Measurements from ENCODE around the gene STAC3. TPM values are rescaled to one million over a fixed set of nuclear protein-coding genes. Genes with fewer than 3 reads are reported as not detected.

The STAC3 gene
- total RNA-seq (2021; ENCODE audit: unreplicated experiment) (2.5 TPM), Bru-seq, nascent RNA (percentile 54 among the genes with signal in this experiment), BruChase-seq, experiment 1, labeled RNA remaining after a 6-hour chase (percentile 65 among the genes with signal in this experiment), BruChase-seq, experiment 2, labeled RNA remaining after a 2-hour chase (percentile 69 among the genes with signal in this experiment)
- polyA plus RNA-seq (2012) = 1.3 and 2.4 TPM in 2 replicates
- long read RNA-seq, partial matches to known transcripts = 0 of 1 reads
- long read RNA-seq, other reads (novel, unspliced or antisense) = 1 of 1 reads

DNA sequence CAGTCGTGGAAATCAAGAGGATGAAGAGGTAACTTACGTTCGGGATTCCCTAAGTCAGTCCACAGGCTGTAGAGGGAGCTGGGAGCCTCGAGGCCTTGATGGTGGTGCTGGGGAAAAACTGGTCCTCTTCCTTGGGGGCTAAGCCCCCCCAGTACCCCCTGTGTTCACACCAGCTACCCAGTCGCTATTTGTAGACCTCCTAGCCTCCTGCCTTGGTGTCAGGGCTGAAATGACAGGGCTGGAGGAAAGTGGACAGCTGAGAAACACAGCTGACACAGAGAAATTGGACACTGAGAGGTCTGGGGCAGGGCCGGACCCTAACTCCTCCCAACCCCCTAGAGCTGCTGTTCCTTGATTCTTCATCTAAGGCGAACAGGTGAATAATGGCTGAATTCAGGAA, at the start of gene STAC3:
Gene STAC3, minus strand, starts transcription at position 232 of the 400 bp plus-strand sequence. CDS start 1,551 bp downstream, outside the sequence.
- POLR2A ChIA-PET = no interaction called here

More for the DNA sequence above, at the start of gene STAC3:
- no peak within 1 kb of the TSS for H2AFZ ChIP-seq (ENCODE audit: low read depth, low read length, poor library complexity, severe bottlenecking)
- H4K20me1 ChIP-seq (ENCODE audit: insufficient read depth) = no peaks in the 10 kb centered on the region
- H3K9ac ChIP-seq (ENCODE audit: low read length) = no peak within 1 kb of the TSS
- RAD21 ChIA-PET (ENCODE audit: low non-redundant PET in 1 of 2, low total read pairs in 2 of 2, uncharacterized antibody in 2 of 2, unreplicated experiment in 2 of 2) = interaction anchor here in 1 of 2 experiments (0.5 kb wide), 1 partner anchor 54 kb away, joined by 5 read pairs; no protein-coding TSS in a partner anchor
- no peak within 1 kb of the TSS for H3K27ac ChIP-seq (ENCODE audit: low read depth, low read length)
- TF ChIP-seq, protein P1, sequence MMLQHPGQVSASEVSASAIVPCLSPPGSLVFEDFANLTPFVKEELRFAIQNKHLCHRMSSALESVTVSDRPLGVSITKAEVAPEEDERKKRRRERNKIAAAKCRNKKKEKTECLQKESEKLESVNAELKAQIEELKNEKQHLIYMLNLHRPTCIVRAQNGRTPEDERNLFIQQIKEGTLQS (IDR thresholded peaks at IDR 0.05) = no peak
- no peak for TF ChIP-seq POLR2A (IDR thresholded peaks at IDR 0.05; ENCODE audit: borderline replicate concordance, extremely low read depth, insufficient read depth, insufficient read length)
- no peak for TF ChIP-seq EZH2phosphoT487 (IDR thresholded peaks at IDR 0.05; ENCODE audit: borderline replicate concordance)
- no peak for TF ChIP-seq CBX3 (IDR thresholded peaks at IDR 0.05; ENCODE audit: low read depth)
- no peak for TF ChIP-seq YY1 (IDR thresholded peaks at IDR 0.05; ENCODE audit: extremely low read depth, insufficient replicate concordance, low read depth, low read length)
- TF ChIP-seq ZNF274 (IDR thresholded peaks at IDR 0.05; ENCODE audit: low read depth, low read length) = no peak
- no peak for TF ChIP-seq CEBPB (IDR thresholded peaks at IDR 0.05; ENCODE audit: low read depth)
- TF ChIP-seq SIN3A (IDR thresholded peaks at IDR 0.05; ENCODE audit: low read depth) = no peak
- TF ChIP-seq, protein P2, sequence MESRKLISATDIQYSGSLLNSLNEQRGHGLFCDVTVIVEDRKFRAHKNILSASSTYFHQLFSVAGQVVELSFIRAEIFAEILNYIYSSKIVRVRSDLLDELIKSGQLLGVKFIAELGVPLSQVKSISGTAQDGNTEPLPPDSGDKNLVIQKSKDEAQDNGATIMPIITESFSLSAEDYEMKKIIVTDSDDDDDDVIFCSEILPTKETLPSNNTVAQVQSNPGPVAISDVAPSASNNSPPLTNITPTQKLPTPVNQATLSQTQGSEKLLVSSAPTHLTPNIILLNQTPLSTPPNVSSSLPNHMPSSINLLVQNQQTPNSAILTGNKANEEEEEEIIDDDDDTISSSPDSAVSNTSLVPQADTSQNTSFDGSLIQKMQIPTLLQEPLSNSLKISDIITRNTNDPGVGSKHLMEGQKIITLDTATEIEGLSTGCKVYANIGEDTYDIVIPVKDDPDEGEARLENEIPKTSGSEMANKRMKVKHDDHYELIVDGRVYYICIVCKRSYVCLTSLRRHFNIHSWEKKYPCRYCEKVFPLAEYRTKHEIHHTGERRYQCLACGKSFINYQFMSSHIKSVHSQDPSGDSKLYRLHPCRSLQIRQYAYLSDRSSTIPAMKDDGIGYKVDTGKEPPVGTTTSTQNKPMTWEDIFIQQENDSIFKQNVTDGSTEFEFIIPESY (IDR thresholded peaks at IDR 0.05; ENCODE audit: extremely low read depth, insufficient replicate concordance, low read length) = no peak
- no peak for TF ChIP-seq SP1 (IDR thresholded peaks at IDR 0.05; ENCODE audit: low read depth)
- no peak for TF ChIP-seq POLR2AphosphoS5 (IDR thresholded peaks at IDR 0.05; ENCODE audit: low read depth, low read length)
- H3K27me3 ChIP-seq (ENCODE audit: insufficient read depth, low read length) = no peaks in the 10 kb centered on the region
- H3K4me2 ChIP-seq (ENCODE audit: low read length) = no peak within 1 kb of the TSS
- ATAC-seq (no peak), DNase-seq (ENCODE audit: low read depth, low spot score) (no peak)
- CTCF ChIA-PET = interaction anchor here (1.8 to 2.8 kb wide), 2 partner anchors 8 to 14 kb away, joined by 7 to 15 read pairs; no protein-coding TSS in a partner anchor
- intact Hi-C loops (cut with micrococcal nuclease) = no loop called here
- BruUV-seq (replicated peaks) = no TSS peak
- peaks cover 3% of the 10 kb centered on the region in 2 experiments; a peak in 3 of 4 replicates for H3K4me1 ChIP-seq (ENCODE audit: control insufficient read depth in 1 of 2, insufficient read depth in 2 of 2, low read length in 2 of 2)
- H3K9me3 ChIP-seq (ENCODE audit: control insufficient read depth in 1 of 2, insufficient read depth in 1 of 2, low read depth in 1 of 2, low read length in 2 of 2) = no peaks in the 10 kb centered on the region
- no peak within 1 kb of the TSS for H3K4me3 ChIP-seq (replicated peaks in 1 of 2; ENCODE audit: low read depth in 1 of 2, low read length in 2 of 2)
- no peaks in the 10 kb centered on the region for H3K9me2 ChIP-seq (ENCODE audit: insufficient read depth)
- no peaks in the 10 kb centered on the region for H3K36me3 ChIP-seq (ENCODE audit: control insufficient read depth in 1 of 2, insufficient read depth in 2 of 2, low read length in 2 of 2)
- H3K79me2 ChIP-seq (ENCODE audit: insufficient read depth, low read length) = no peaks in the 10 kb centered on the region
